RWPE1 (cell line): ENCODE data around the gene C17orf100.

Experiments
- CTCF ChIA-PET: fragments of 350-600 bp; sonication (Branson Sonifier 250); formaldehyde crosslinking; extraction: SDS; loops from one replicate; lab custom pipeline; 2021; lab: Yijun Ruan, JAX
- POLR2A ChIA-PET: fragments of 400-600 bp; formaldehyde crosslinking; extraction: SDS; loops from one replicate; lab custom pipeline; 2020; ENCODE audit warnings: antibody characterized with exemption; ENCODE audit not compliant: low non-redundant PET; lab: Yijun Ruan, JAX
- DNase-seq: peaks from one replicate; pipeline ENCODE4 v3.0.0; 2012; ENCODE audit warnings: low spot score
- H3K27ac ChIP-seq: fragments of 450-650 bp; 2 replicates; pipeline ENCODE4 v1.5.1; 2017
- CTCF ChIP-seq: fragments of 450-650 bp; conservative IDR thresholded peaks from 2 replicates; pipeline ENCODE4 v1.5.1; 2017; ENCODE audit warnings: low read depth, mild to moderate bottlenecking

Gene C17orf100

GRCh38 chr17:6651354-6651918, at the start of gene C17orf100, which contains the start of gene MED31:
Gene C17orf100, plus strand, starts transcription at chr17:6651762. Its CDS starts 152 bp downstream, at chr17:6651914.
Gene MED31, minus strand, starts transcription at chr17:6651605. Its CDS starts 77 bp downstream, at chr17:6651528.
- TF ChIP-seq CTCF: no peak
- peak; percentile 96 for DNase-seq
- POLR2A ChIA-PET: interaction anchor here (0.7 kb wide), 1 partner anchor 31 kb away, joined by 5 read pairs; no protein-coding TSS in a partner anchor
- CTCF ChIA-PET: interaction anchor here (0.6 kb wide), 1 partner anchor 372 kb away, joined by 4 read pairs; no protein-coding TSS in a partner anchor
- peak within 1 kb of the TSS; percentile 87 for H3K27ac ChIP-seq

- POLR2A ChIA-PET: no interaction called here
- CTCF ChIA-PET: interaction anchor here (0.6 kb wide), 1 partner anchor 98 kb away, joined by 6 read pairs; no protein-coding TSS in a partner anchor
- no peak for TF ChIP-seq CTCF
- no peak overlapping the region for H3K27ac ChIP-seq
- no peak for DNase-seq
These were observed 49.4 kb upstream of the C17orf100 start for GRCh38 chr17:6602141-6602540.

GRCh38 chr17:6603744-6604325, 47.7 kb upstream of the C17orf100 start:
- CTCF ChIA-PET: no interaction called here
- POLR2A ChIA-PET: no interaction called here
- TF ChIP-seq CTCF: no peak
- no peak overlapping the region for H3K27ac ChIP-seq
- no peak for DNase-seq

GRCh38 chr17:6605142-6605541, 46.4 kb upstream of the C17orf100 start:
- H3K27ac ChIP-seq: no peak overlapping the region
- POLR2A ChIA-PET: no interaction called here
- TF ChIP-seq CTCF: no peak
- DNase-seq: no peak
- CTCF ChIA-PET: interaction anchor here (0.6 to 1.0 kb wide), 2 partner anchors 30 to 50 kb away, joined by 3 read pairs; no protein-coding TSS in a partner anchor

GRCh38 chr17:6608321-6608720, 43.2 kb upstream of the C17orf100 start:
- TF ChIP-seq CTCF: no peak
- peak; percentile 75 for DNase-seq
- POLR2A ChIA-PET: no interaction called here
- CTCF ChIA-PET: no interaction called here
- H3K27ac ChIP-seq: no peak overlapping the region

GRCh38 chr17:6610011-6610410, 41.6 kb upstream of the C17orf100 start:
- CTCF ChIA-PET: interaction anchor here (0.7 kb wide), 1 partner anchor 12 kb away, joined by 4 read pairs; no protein-coding TSS in a partner anchor
- TF ChIP-seq CTCF: no peak
- H3K27ac ChIP-seq: no peak overlapping the region
- no peak for DNase-seq
- POLR2A ChIA-PET: no interaction called here
